Astrocyte of the cerebellum (primary cell): ENCODE results near the gene BDH1.

Source experiments
- DNase-seq: peaks from one replicate; pipeline ENCODE4 v3.0.0-alpha.2; 2011; ENCODE audit warnings: low read depth
- H3K4me3 ChIP-seq: 2 replicates; pipeline ENCODE4 v1.5.1; 2011; ENCODE audit warnings: mild to moderate bottlenecking, low read depth, low read length, moderate library complexity
- in situ Hi-C: cut with HindIII; loops from 2 replicates; pipeline ENCODE4 v1.10.0; 2017; ENCODE audit warnings: low sequenced_read_pairs
- TF ChIP-seq, protein P1 (sequence below): IDR thresholded peaks from 2 replicates; pipeline ENCODE4 v1.5.1; 2012; ENCODE audit warnings: low read length, low read depth, moderate library complexity, mild to moderate bottlenecking; ENCODE audit errors: missing control alignments

The BDH1 gene

DNA sequence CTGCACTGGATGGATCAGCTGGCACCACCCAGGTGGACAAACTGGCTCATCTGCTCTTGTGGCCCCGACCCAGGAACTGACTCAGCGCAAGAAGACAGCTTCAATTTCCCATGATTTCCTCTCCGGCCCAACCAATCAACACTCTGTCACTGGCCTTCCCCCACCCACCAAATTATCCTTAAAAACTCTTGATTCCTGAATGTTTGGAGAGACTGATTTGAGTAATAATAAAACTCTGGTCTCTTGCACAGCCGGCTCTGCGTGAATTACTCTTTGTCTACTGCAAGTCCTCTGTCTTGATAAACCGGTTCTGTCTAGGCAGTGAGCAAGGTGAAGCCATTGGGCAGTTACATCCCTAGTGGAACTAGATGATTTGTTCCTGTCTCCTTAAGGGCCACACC, 16.1 kb downstream of the BDH1 start:
- in situ Hi-C loops = no loop called here
- DNase-seq = no peak
- TF ChIP-seq, protein P1, sequence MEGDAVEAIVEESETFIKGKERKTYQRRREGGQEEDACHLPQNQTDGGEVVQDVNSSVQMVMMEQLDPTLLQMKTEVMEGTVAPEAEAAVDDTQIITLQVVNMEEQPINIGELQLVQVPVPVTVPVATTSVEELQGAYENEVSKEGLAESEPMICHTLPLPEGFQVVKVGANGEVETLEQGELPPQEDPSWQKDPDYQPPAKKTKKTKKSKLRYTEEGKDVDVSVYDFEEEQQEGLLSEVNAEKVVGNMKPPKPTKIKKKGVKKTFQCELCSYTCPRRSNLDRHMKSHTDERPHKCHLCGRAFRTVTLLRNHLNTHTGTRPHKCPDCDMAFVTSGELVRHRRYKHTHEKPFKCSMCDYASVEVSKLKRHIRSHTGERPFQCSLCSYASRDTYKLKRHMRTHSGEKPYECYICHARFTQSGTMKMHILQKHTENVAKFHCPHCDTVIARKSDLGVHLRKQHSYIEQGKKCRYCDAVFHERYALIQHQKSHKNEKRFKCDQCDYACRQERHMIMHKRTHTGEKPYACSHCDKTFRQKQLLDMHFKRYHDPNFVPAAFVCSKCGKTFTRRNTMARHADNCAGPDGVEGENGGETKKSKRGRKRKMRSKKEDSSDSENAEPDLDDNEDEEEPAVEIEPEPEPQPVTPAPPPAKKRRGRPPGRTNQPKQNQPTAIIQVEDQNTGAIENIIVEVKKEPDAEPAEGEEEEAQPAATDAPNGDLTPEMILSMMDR = no peak
- H3K4me3 ChIP-seq = no peak overlapping the region

DNA sequence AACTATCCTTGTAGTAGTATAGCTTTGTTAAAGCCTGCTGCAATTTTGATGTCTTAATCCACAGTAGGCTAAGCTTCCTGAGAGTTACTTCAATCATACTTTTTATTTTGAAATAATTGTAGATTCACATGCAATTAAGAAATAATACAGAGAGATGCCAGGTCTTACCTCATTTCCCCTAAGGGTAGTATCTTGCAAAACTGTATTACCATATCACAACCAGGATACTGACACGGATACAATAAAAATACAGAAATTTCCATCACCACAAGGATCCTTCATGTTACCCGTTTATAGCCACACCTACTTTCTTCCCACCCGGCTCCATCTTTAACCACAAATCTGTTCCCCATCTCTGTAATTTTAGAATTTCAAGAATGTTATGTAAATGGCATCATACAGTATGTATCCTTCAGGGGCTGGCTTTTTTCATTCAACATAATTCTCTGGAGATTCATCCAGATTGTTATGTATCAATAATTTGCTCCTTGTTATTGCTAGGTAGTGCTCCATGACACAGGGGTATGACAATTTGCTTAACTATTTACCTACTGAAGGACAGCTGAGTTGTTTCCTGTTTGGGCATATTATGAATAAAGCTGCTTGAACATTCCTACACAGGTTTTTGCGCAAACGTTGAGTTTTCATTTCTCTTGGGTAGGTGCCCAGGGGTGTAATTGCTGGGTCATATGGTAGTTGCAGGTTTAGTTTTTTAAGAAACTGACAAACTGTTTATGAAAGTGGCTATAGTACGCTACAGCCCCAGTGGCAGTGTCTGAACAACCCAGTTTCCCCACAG, 21.6 kb downstream of the BDH1 start:
- TF ChIP-seq, protein P1 = no peak
- in situ Hi-C loops = loop anchor here (5.0 kb wide), 1 partner anchor 52 kb away; no protein-coding TSS in a partner anchor
- H3K4me3 ChIP-seq = no peak overlapping the region
- DNase-seq = no peak

DNA sequence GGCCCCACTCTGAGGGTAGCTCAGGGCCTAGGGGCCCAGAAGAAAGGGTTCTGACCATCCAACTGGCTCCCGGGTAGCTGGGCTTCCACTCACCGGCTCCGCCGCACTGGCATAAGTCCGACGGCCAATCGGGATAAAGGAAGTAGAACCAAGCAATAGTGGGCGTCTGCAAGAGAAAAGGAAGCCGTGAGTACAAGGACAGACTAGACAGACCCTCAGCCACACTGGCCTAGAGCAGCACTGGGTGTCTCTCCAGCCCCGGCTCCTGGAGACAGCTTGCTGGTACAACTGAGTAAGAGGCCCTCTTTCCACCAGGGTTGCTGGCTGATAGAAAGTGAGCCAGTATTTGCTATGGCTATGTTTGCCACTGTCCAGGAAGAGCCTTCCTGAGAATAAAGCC, 22.4 kb downstream of the BDH1 start:
- TF ChIP-seq, protein P1 = no peak
- no peak for DNase-seq
- H3K4me3 ChIP-seq = no peak overlapping the region
- in situ Hi-C loops = loop anchor here (5.0 kb wide), 1 partner anchor 51 kb away; no protein-coding TSS in a partner anchor

DNA sequence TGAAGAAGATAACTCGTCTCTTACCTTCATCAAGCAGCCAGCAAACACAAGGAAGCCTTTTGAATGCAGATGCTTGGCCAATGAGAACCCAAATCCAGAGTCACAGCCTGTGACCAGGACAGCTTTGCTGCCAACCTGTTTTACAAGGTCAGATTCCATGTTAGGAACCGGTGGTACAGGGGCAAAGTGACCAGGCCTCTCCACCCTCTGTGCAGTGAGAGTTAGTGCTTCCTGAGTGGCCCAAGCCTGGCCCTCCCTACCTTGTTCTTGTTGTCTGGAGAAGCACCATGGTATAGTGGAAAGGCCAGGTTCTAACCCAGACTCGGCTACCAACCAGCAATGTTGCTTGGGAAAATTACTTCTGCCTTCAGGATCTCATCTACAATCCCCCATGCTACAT, 23.4 kb downstream of the BDH1 start:
- H3K4me3 ChIP-seq = no peak overlapping the region
- DNase-seq = no peak
- TF ChIP-seq, protein P1 = no peak
- in situ Hi-C loops = loop anchor here (5.0 kb wide), 1 partner anchor 50 kb away; no protein-coding TSS in a partner anchor

DNA sequence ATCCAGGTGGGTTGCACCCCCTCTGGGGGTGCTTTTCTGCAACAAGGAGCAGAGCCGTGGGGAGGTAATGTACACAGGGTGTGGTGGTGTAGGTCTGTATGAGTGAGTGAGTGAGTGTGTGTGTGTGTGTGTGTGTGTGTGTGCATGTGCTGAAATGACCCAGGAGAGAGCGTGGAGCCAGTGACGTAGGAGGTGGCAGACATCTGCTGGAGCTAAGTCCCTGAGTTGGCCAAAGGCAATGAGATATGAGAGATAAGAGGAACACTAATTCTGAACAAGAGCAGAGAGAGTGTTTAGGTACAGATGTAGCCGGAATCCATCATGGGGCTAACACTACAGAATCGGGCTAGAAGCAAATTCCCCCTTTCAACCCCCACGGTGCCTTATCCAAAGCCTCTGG, 27.6 kb downstream of the BDH1 start:
- in situ Hi-C loops = no loop called here
- no peak overlapping the region for H3K4me3 ChIP-seq
- TF ChIP-seq, protein P1 = no peak
- no peak for DNase-seq

DNA sequence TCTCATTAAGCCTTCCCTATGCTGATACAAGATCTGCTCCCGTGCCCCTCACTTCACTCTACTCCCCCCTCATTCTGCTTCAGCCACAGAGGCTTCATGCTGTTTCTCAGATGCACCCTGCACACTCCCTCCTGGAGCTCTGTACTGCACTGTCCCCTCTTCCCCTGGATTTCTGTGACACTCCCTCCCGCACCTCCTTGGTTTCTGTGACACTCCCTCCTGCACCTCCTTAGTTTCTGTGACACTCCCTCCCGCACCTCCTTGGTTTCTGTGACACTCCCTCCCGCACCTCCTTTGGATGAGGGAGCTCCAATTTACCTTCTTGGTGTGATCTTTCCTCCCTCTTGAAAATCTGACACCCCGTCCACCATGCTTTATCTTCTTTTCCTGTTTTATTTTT, 28.2 kb downstream of the BDH1 start:
- in situ Hi-C loops = no loop called here
- TF ChIP-seq, protein P1 = no peak
- H3K4me3 ChIP-seq = no peak overlapping the region
- no peak for DNase-seq
